HG03066 (cell line): ENCODE data around the gene TBCEL.

ENCODE experiments used
- ATAC-seq: cut with Tn5 transposase; IDR thresholded peaks from one replicate; pipeline ENCODE4 v1.9.1; 2021; ENCODE audit warnings: low read depth; ENCODE audit not compliant: unreplicated experiment

TBCEL gene

GRCh38 chr11:121058941-121059340, 35.0 kb downstream of the TBCEL start:
- ATAC-seq, result no peak

GRCh38 chr11:121059605-121060004, 35.7 kb downstream of the TBCEL start:
- ATAC-seq, result peak; percentile 99

GRCh38 chr11:121063728-121064127, 39.8 kb downstream of the TBCEL start:
- ATAC-seq, result no peak

- no peak for ATAC-seq
These were observed 42.7 kb downstream of the TBCEL start for GRCh38 chr11:121066623-121067022.

- no peak for ATAC-seq
These were observed 43.1 kb downstream of the TBCEL start for GRCh38 chr11:121067026-121067425.

- ATAC-seq, result no peak
These were observed 43.6 kb downstream of the TBCEL start for GRCh38 chr11:121067453-121067852.

GRCh38 chr11:121067962-121068647, 44.2 kb downstream of the TBCEL start:
- no peak for ATAC-seq

- no peak for ATAC-seq
These were observed 44.9 kb downstream of the TBCEL start for GRCh38 chr11:121068787-121069186.

- no peak for ATAC-seq
These were observed 47.3 kb downstream of the TBCEL start for GRCh38 chr11:121070951-121071845.

- no peak for ATAC-seq
These were observed 48.0 kb downstream of the TBCEL start for GRCh38 chr11:121071846-121072450.

GRCh38 chr11:121081321-121081720, 57.4 kb downstream of the TBCEL start:
- no peak for ATAC-seq

GRCh38 chr11:121082219-121082618, 58.3 kb downstream of the TBCEL start:
- ATAC-seq, result no peak

- no peak for ATAC-seq
These were observed 58.8 kb downstream of the TBCEL start for GRCh38 chr11:121082670-121083069.

GRCh38 chr11:121086866-121087265, 63.0 kb downstream of the TBCEL start:
- ATAC-seq, result no peak

GRCh38 chr11:121089566-121089965, 65.7 kb downstream of the TBCEL start:
- no peak for ATAC-seq

- no peak for ATAC-seq
These were observed 66.3 kb downstream of the TBCEL start for GRCh38 chr11:121090145-121090721.

GRCh38 chr11:121091492-121092152, 67.7 kb downstream of the TBCEL start:
- ATAC-seq, result no peak

GRCh38 chr11:121095561-121095960, 71.7 kb downstream of the TBCEL start:
- no peak for ATAC-seq

GRCh38 chr11:121099364-121099763, 75.5 kb downstream of the TBCEL start:
- ATAC-seq, result no peak

- ATAC-seq, result no peak
These were observed 76.0 kb downstream of the TBCEL start for GRCh38 chr11:121099885-121100284.

- no peak for ATAC-seq
These were observed 77.0 kb downstream of the TBCEL start, which contains the start of gene TECTA for GRCh38 chr11:121100943-121101342. TECTA (plus strand) TSS chr11:121101243; CDS start chr11:121102666, 1,423 bp downstream.
